HCT116 (cell line): ENCODE measurements around the gene M6PR. TPM values are rescaled to one million over a fixed set of nuclear protein-coding genes. Genes with fewer than 3 reads are reported as not detected.

Experiments
- ATAC-seq: fragments of 200-7000 bp; cut with Tn5 transposase; 2 replicates; pipeline ENCODE4 v1.9.1; 2020; ENCODE audit warnings: mild to moderate bottlenecking, moderate library complexity
- BruUV-seq: library from RNA; stranded (reverse); fragments of 400-500 nt; replicated peaks from 2 replicates; lab custom pipeline; 2021; lab: Mats Ljungman, UMichigan
- CTCF ChIA-PET: fragments of 300-600 bp; sonication (Branson Sonifier 250); formaldehyde crosslinking; loops from one replicate; lab custom pipeline; 2021; ENCODE audit warnings: antibody characterized with exemption; lab: Charles Lee
- POLR2A ChIA-PET: fragments of 300-600, 350-600 bp; sonication (Branson Sonifier 250); formaldehyde crosslinking; loops from one replicate; lab custom pipeline; 2021; ENCODE audit warnings: antibody characterized with exemption; lab: Charles Lee
- RAD21 ChIA-PET, 2 experiments: fragments of 300-600 bp; sonication (Branson Sonifier 250); formaldehyde crosslinking; loops; one replicate each; lab custom pipeline; 2023; ENCODE audit warnings: low total read pairs in 2 of 2; ENCODE audit not compliant: uncharacterized antibody in 2 of 2, unreplicated experiment in 2 of 2, low non-redundant PET in 1 of 2; lab: Charles Lee
- DNase-seq: peaks from one replicate; pipeline ENCODE4 v3.0.0-alpha.2; 2010; ENCODE audit warnings: low read depth, low spot score
- H2AFZ ChIP-seq: fragments of 200-600 bp; shearing (Covaris generic), sonication (generic); 2 replicates; pipeline ENCODE4 v1.6.1; 2017; ENCODE audit warnings: low read depth, mixed run types, mixed read lengths, antibody characterized with exemption, low read length; ENCODE audit not compliant: poor library complexity, severe bottlenecking
- H3K27ac ChIP-seq: 2 replicates; pipeline ENCODE4 v1.5.1; 2012; ENCODE audit warnings: low read depth, low read length
- H3K27me3 ChIP-seq: fragments of 200-600 bp; sonication (generic); 2 replicates; pipeline ENCODE4 v1.6.1; 2016; ENCODE audit warnings: mixed run types, low read length, mixed read lengths; ENCODE audit not compliant: insufficient read depth
- H3K36me3 ChIP-seq, 2 experiments: fragments of 200-500 bp in 1 of 2; fragments of 200-600 bp in 1 of 2; sonication (Bioruptor generic) in 1 of 2; sonication (generic) in 1 of 2; 2 replicates each; pipeline versions ENCODE4 v1.5.1 to v1.6.1; 2014 to 2016; ENCODE audit warnings: low read length in 2 of 2, inconsistent platforms in 1 of 2, mixed read lengths in 1 of 2, mixed run types in 1 of 2; ENCODE audit not compliant: insufficient read depth in 2 of 2, control insufficient read depth in 1 of 2
- H3K4me1 ChIP-seq, 2 experiments: fragments of 200-600 bp in 1 of 2; sonication (generic) in 1 of 2; 2 replicates each; pipeline versions ENCODE4 v1.5.1 to v1.6.1; 2012 to 2017; ENCODE audit warnings: low read length in 2 of 2, inconsistent platforms in 1 of 2, mild to moderate bottlenecking in 1 of 2, mixed read lengths in 1 of 2, mixed run types in 1 of 2, moderate library complexity in 1 of 2; ENCODE audit not compliant: insufficient read depth in 2 of 2, control insufficient read depth in 1 of 2
- H3K4me2 ChIP-seq: fragments of 200-600 bp; sonication (generic); 2 replicates; pipeline ENCODE4 v1.6.1; 2017; ENCODE audit warnings: mixed run types, low read length, mixed read lengths
- H3K4me3 ChIP-seq, 2 experiments: fragments of 200-600 bp in 1 of 2; sonication (generic) in 1 of 2; replicated peaks in 1 of 2; 2 replicates each; pipeline ENCODE4 v1.5.1; 2011 to 2016; ENCODE audit warnings: low read length in 2 of 2, control low read depth in 1 of 2, low read depth in 1 of 2, mild to moderate bottlenecking in 1 of 2, mixed read lengths in 1 of 2, mixed run types in 1 of 2
- H3K79me2 ChIP-seq: fragments of 200-600 bp; sonication (generic); 2 replicates; pipeline ENCODE4 v1.6.1; 2017; ENCODE audit warnings: mild to moderate bottlenecking, mixed run types, low read length, moderate library complexity, mixed read lengths; ENCODE audit not compliant: insufficient read depth
- H3K9ac ChIP-seq: fragments of 200-600 bp; sonication (generic); 2 replicates; pipeline ENCODE4 v1.6.1; 2016; ENCODE audit warnings: low read length, mixed read lengths
- H3K9me2 ChIP-seq: fragments of 200-600 bp; sonication (generic), shearing (Covaris generic); 2 replicates; pipeline ENCODE4 v1.6.1; 2017; ENCODE audit warnings: mixed run types, mild to moderate bottlenecking, moderate library complexity; ENCODE audit not compliant: insufficient read depth
- H3K9me3 ChIP-seq, 2 experiments: fragments of 200-500 bp in 1 of 2; fragments of 200-600 bp in 1 of 2; sonication (Bioruptor generic) in 1 of 2; sonication (generic) in 1 of 2; 2 replicates each; pipeline ENCODE4 v1.6.1; 2014 to 2017; ENCODE audit warnings: low read length in 2 of 2, mixed read lengths in 2 of 2, inconsistent platforms in 1 of 2, low read depth in 1 of 2, mild to moderate bottlenecking in 1 of 2, mixed run types in 1 of 2, moderate library complexity in 1 of 2; ENCODE audit not compliant: control insufficient read depth in 1 of 2, insufficient read depth in 1 of 2
- H4K20me1 ChIP-seq: fragments of 200-600 bp; sonication (generic), shearing (Covaris generic); 2 replicates; pipeline ENCODE4 v1.6.1; 2017; ENCODE audit warnings: mixed run types, mild to moderate bottlenecking, moderate library complexity; ENCODE audit not compliant: insufficient read depth
- CBX3 ChIP-seq: IDR thresholded peaks from 2 replicates; pipeline ENCODE4 v1.6.1; 2012; ENCODE audit warnings: low read depth
- CEBPB ChIP-seq: IDR thresholded peaks from 2 replicates; pipeline ENCODE4 v1.6.1; 2012; ENCODE audit warnings: low read depth
- EZH2 ChIP-seq: fragments of 200-600 bp; sonication (generic); IDR thresholded peaks from 2 replicates; pipeline ENCODE4 v1.6.1; 2017; ENCODE audit warnings: antibody characterized with exemption, mixed run types
- POLR2AphosphoS5 ChIP-seq: IDR thresholded peaks from 2 replicates; pipeline ENCODE4 v1.6.1; 2011; ENCODE audit warnings: mild to moderate bottlenecking, low read depth, low read length, moderate library complexity
- RAD21 ChIP-seq: IDR thresholded peaks from 2 replicates; pipeline ENCODE4 v1.6.1; 2012; ENCODE audit warnings: low read depth, mild to moderate bottlenecking
- REST ChIP-seq: IDR thresholded peaks from 2 replicates; pipeline ENCODE4 v1.6.1; 2012; ENCODE audit warnings: low read depth
- YY1 ChIP-seq: IDR thresholded peaks from 2 replicates; pipeline ENCODE4 v1.6.1; 2011; ENCODE audit warnings: low read length, low read depth, moderate library complexity, mild to moderate bottlenecking; ENCODE audit not compliant: insufficient replicate concordance; ENCODE audit errors: extremely low read depth
- ZFX ChIP-seq: fragments of 450-650 bp; IDR thresholded peaks from 2 replicates; pipeline ENCODE4 v1.6.1; 2017
- intact Hi-C: fragments of 100-400 bp; cut with micrococcal nuclease; formaldehyde crosslinking; loops from 2 replicates; pipeline ENCODE4 v1.10.0; 2022
- total RNA-seq: library from RNA; stranded (reverse); gene quantifications from one replicate; pipeline ENCODE4 v1.2.1, GENCODE V29; 2021; ENCODE audit not compliant: unreplicated experiment
- TF ChIP-seq, protein P1 (sequence below), 3 experiments: fragments of 200-600 bp in 1 of 3; sonication (generic) in 1 of 3; IDR thresholded peaks in 2 of 3; conservative IDR thresholded peaks in 1 of 3; 2 replicates each; pipeline ENCODE4 v1.5.1; 2012 to 2017; ENCODE audit warnings: low read depth in 2 of 3, low read length in 2 of 3, antibody characterized with exemption in 1 of 3, borderline replicate concordance in 1 of 3, control low read depth in 1 of 3, mild to moderate bottlenecking in 1 of 3, mixed read lengths in 1 of 3, mixed run types in 1 of 3, moderate library complexity in 1 of 3; ENCODE audit not compliant: insufficient read depth in 1 of 3

The M6PR gene
- total RNA-seq, 1 experiment from 2014 or later = 142 TPM

DNA sequence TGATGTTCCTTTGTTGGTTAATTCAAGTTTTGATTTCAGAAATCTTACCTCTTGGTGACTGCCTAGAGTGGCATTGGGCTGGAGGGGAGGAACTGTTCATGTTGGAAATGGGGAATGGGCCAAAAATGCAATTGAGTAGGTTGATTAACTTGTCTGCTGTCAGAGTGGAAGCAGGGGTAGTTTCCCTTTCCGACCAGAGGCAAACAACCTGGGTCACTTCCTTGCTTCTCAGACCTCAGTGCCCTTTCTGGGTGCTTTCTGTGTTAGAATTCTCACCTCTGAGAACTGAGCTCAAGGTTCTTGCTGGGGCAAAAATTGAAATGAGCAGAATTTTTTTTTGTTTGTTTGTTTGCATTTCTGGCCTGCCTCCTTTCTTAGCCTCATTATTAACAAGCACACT lies 2.3 kb upstream of the M6PR start:
- intact Hi-C loops = loop anchor here (5.0 kb wide), 1 partner anchor 96 kb away; no protein-coding TSS in a partner anchor
- no peak overlapping the region for H3K4me3 ChIP-seq
- H3K9ac ChIP-seq = no peak overlapping the region
- TF ChIP-seq YY1 = no peak
- TF ChIP-seq EZH2 = no peak
- TF ChIP-seq CBX3 = no peak
- no peak for TF ChIP-seq RAD21
- TF ChIP-seq CEBPB = no peak
- TF ChIP-seq REST = no peak
- TF ChIP-seq, protein P1, sequence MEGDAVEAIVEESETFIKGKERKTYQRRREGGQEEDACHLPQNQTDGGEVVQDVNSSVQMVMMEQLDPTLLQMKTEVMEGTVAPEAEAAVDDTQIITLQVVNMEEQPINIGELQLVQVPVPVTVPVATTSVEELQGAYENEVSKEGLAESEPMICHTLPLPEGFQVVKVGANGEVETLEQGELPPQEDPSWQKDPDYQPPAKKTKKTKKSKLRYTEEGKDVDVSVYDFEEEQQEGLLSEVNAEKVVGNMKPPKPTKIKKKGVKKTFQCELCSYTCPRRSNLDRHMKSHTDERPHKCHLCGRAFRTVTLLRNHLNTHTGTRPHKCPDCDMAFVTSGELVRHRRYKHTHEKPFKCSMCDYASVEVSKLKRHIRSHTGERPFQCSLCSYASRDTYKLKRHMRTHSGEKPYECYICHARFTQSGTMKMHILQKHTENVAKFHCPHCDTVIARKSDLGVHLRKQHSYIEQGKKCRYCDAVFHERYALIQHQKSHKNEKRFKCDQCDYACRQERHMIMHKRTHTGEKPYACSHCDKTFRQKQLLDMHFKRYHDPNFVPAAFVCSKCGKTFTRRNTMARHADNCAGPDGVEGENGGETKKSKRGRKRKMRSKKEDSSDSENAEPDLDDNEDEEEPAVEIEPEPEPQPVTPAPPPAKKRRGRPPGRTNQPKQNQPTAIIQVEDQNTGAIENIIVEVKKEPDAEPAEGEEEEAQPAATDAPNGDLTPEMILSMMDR (IDR thresholded peaks at IDR 0.05 in 2 of 3, conservative IDR thresholded peaks at IDR 0.05 in 1 of 3; ENCODE audit: borderline replicate concordance in 1 of 3, insufficient read depth in 1 of 3, low read depth in 2 of 3, low read length in 2 of 3) = no peak
- TF ChIP-seq ZFX = no peak
- TF ChIP-seq POLR2AphosphoS5 = no peak
- no peaks in the 10 kb centered on the region for H4K20me1 ChIP-seq
- H3K9me2 ChIP-seq = no peaks in the 10 kb centered on the region
- H2AFZ ChIP-seq = no peak overlapping the region
- 0 out of 4 replicates have a peak, but pooled peaks cover 0 to 4% of the 10 kb centered on the region in 2 experiments for H3K36me3 ChIP-seq
- H3K27me3 ChIP-seq = no peaks in the 10 kb centered on the region
- CTCF ChIA-PET = no interaction called here
- POLR2A ChIA-PET = no interaction called here
- H3K4me1 ChIP-seq = peaks cover 3 to 26% of the 10 kb centered on the region in 2 experiments; a peak in 3 of 4 replicates
- no peak overlapping the region for H3K27ac ChIP-seq
- peaks cover 3 to 5% of the 10 kb centered on the region in 2 experiments; a peak in 2 of 4 replicates for H3K9me3 ChIP-seq
- H3K79me2 ChIP-seq = peaks cover 31% of the 10 kb centered on the region
- DNase-seq = no peak
- RAD21 ChIA-PET = no interaction called here
- ATAC-seq = no peak
- BruUV-seq = no TSS peak
- H3K4me2 ChIP-seq = no peak overlapping the region
